Keratinocyte (primary cell): ENCODE measurements around the gene LRRC8C. TPM values are rescaled to one million over a fixed set of nuclear protein-coding genes. Genes with fewer than 3 reads are reported as not detected.

ENCODE experiments used
- DNase-seq: peaks from one replicate; pipeline ENCODE4 v3.0.0-alpha.2; 2011; ENCODE audit warnings: low read depth, missing footprints, low spot score
- FAIRE-seq: peaks from 2 replicates; lab custom pipeline; 2011; peaks lifted over from hg19 to GRCh38; lab: Jason Lieb, UNC
- H2AFZ ChIP-seq: 2 replicates; pipeline ENCODE4 v1.6.0; 2012; ENCODE audit warnings: low read length, control low read depth, inconsistent platforms; ENCODE audit not compliant: control insufficient read depth
- H3K27ac ChIP-seq: 2 replicates; pipeline ENCODE4 v1.5.1; 2011; ENCODE audit warnings: low read length; ENCODE audit not compliant: control insufficient read depth, insufficient read depth
- H3K27me3 ChIP-seq: 3 replicates; pipeline ENCODE4 v1.6.0; 2011; ENCODE audit warnings: low read length; ENCODE audit not compliant: control insufficient read depth, insufficient read depth; ENCODE audit errors: extremely low read depth
- H3K36me3 ChIP-seq, 2 experiments: 2 replicates in 1 of 2; 3 replicates in 1 of 2; pipeline ENCODE4 v1.5.1; 2011; ENCODE audit warnings: low read length in 2 of 2, mild to moderate bottlenecking in 1 of 2; ENCODE audit not compliant: control insufficient read depth in 2 of 2, insufficient read depth in 2 of 2; ENCODE audit errors: extremely low read depth in 1 of 2
- H3K4me1 ChIP-seq: 3 replicates; pipeline ENCODE4 v1.5.1; 2011; ENCODE audit warnings: low read length; ENCODE audit not compliant: control insufficient read depth, insufficient read depth; ENCODE audit errors: extremely low read depth
- H3K4me2 ChIP-seq: 3 replicates; pipeline ENCODE4 v1.6.0; 2011; ENCODE audit warnings: low read depth, low read length; ENCODE audit not compliant: control insufficient read depth, insufficient read depth; ENCODE audit errors: extremely low read depth
- H3K4me3 ChIP-seq, 3 experiments: fragments of 200-600 bp in 1 of 3; sonication (generic) in 1 of 3; 2 replicates in 2 of 3; 3 replicates in 1 of 3; pipeline ENCODE4 v1.5.1; 2011 to 2016; ENCODE audit warnings: low read length in 3 of 3, mild to moderate bottlenecking in 3 of 3, control low read depth in 2 of 3, inconsistent platforms in 1 of 3, low read depth in 1 of 3, mixed read lengths in 1 of 3, mixed run types in 1 of 3, moderate library complexity in 1 of 3; ENCODE audit not compliant: control insufficient read depth in 2 of 3, insufficient read depth in 2 of 3; ENCODE audit errors: extremely low read depth in 1 of 3
- H3K79me2 ChIP-seq: 2 replicates; pipeline ENCODE4 v1.6.0; 2012; ENCODE audit warnings: low read length; ENCODE audit not compliant: control insufficient read depth, insufficient read depth
- H3K9ac ChIP-seq: 3 replicates; pipeline ENCODE4 v1.6.0; 2011; ENCODE audit warnings: low read length; ENCODE audit not compliant: control insufficient read depth, insufficient read depth; ENCODE audit errors: extremely low read depth
- H3K9me1 ChIP-seq: 3 replicates; pipeline ENCODE4 v1.6.0; 2011; ENCODE audit warnings: low read length; ENCODE audit not compliant: control insufficient read depth, insufficient read depth; ENCODE audit errors: extremely low read depth
- H3K9me3 ChIP-seq: 2 replicates; pipeline ENCODE4 v1.5.1; 2012; ENCODE audit warnings: low read depth, low read length; ENCODE audit not compliant: control insufficient read depth
- H4K20me1 ChIP-seq: 3 replicates; pipeline ENCODE4 v1.6.0; 2011; ENCODE audit warnings: low read length; ENCODE audit not compliant: control insufficient read depth, insufficient read depth; ENCODE audit errors: extremely low read depth
- CTCF ChIP-seq, 3 experiments: IDR thresholded peaks in 1 of 3; conservative IDR thresholded peaks in 1 of 3; optimal IDR thresholded peaks in 1 of 3; 2 replicates in 2 of 3; 3 replicates in 1 of 3; pipeline versions ENCODE3 to v1.5.1; 2011; ENCODE audit warnings: low read length in 3 of 3, mild to moderate bottlenecking in 3 of 3, moderate library complexity in 2 of 3, control low read depth in 1 of 3, inconsistent platforms in 1 of 3; ENCODE audit not compliant: insufficient read depth in 2 of 3; ENCODE audit errors: extremely low read depth in 1 of 3
- EZH2 ChIP-seq: IDR thresholded peaks from one replicate; pipeline ENCODE4 v1.6.1; 2012; ENCODE audit warnings: inconsistent platforms, mild to moderate bottlenecking, low read length, moderate library complexity
- dilution Hi-C: fragments of 300-500 bp; cut with MboI; formaldehyde crosslinking; loops from one replicate; pipeline ENCODE4 v1.7.0; 2020; ENCODE audit warnings: low sequenced_read_pairs; ENCODE audit not compliant: extremely low pct_ligation_motif_present
- polyA plus RNA-seq, 5 experiments: library from polyadenylated mRNA; depleted of rRNA in 3 of 5; stranded (reverse) in 3 of 5; stranded (forward) in 1 of 5; unstranded in 1 of 5; fragments of >200 nt; gene quantifications; 1 replicate in 1 of 5; 2 replicates in 3 of 5; 3 replicates in 1 of 5; pipeline versions ENCODE4 v1.2.1 to v1.2.3, GENCODE V29; 2011 to 2012; ENCODE audit warnings: missing spikeins in 2 of 5, low read depth in 1 of 5, low replicate concordance in 1 of 5

Gene LRRC8C
- polyA plus RNA-seq, 1 donor (not counting 4 experiments of a cell fraction or from before 2014, with no cell fraction given), result 18.4 TPM

- Histone ChIP-seq H3K36me3 (no peaks in the 10 kb centered on the region), H3K9me1 (peaks cover 4% of the 10 kb centered on the region), H3K4me1 (no peaks in the 10 kb centered on the region), H3K27ac (no peak overlapping the region), H3K4me3 (no peak overlapping the region), H4K20me1 (peaks cover 2% of the 10 kb centered on the region), H3K4me2 (no peak overlapping the region), H3K79me2 (peaks cover 81% of the 10 kb centered on the region), H3K9me3 (no peaks in the 10 kb centered on the region), H3K9ac (no peak overlapping the region), H3K27me3 (no peaks in the 10 kb centered on the region), H2AFZ (no peak overlapping the region)
- DNase-seq (no peak), FAIRE-seq (no peak)
- dilution Hi-C loops, result no loop called here
- TF ChIP-seq EZH2 (no peak), CTCF (optimal IDR thresholded peaks at IDR 0.05 in 1 of 3, IDR thresholded peaks at IDR 0.05 in 1 of 3, conservative IDR thresholded peaks at IDR 0.05 in 1 of 3; ENCODE audit: extremely low read depth in 1 of 3, insufficient read depth in 2 of 3, low read length in 3 of 3) (no peak)
Observed at GRCh38 chr1:89652373-89652772, 19.5 kb downstream of the LRRC8C start.

DNA sequence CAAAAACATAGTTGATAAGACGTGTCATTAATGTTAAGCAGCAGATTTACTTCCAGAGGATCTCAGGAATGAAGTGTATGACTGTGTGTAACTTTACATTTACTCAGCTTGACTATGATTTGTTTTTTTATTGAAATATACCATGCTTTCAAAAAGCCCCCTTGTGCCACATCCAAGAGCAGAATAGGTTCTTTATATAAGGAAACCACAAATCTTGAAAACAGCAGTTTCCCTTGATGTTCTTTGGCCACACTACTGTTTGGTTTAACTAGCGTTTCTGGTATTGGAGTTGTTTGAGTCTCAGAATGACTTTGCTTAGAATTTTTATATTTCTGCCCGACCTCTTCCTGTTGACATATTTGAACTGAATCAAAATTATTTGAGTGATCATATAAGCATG lies 25.0 kb downstream of the LRRC8C start:
- no peak overlapping the region for H3K27ac ChIP-seq
- H3K9me3 ChIP-seq, result no peaks in the 10 kb centered on the region
- no peaks in the 10 kb centered on the region for H3K9me1 ChIP-seq
- H2AFZ ChIP-seq, result no peak overlapping the region
- no peak for DNase-seq
- H4K20me1 ChIP-seq, result no peaks in the 10 kb centered on the region
- FAIRE-seq, result no peak
- no peaks in the 10 kb centered on the region for H3K4me1 ChIP-seq
- TF ChIP-seq EZH2 (no peak), CTCF (optimal IDR thresholded peaks at IDR 0.05 in 1 of 3, IDR thresholded peaks at IDR 0.05 in 1 of 3, conservative IDR thresholded peaks at IDR 0.05 in 1 of 3; ENCODE audit: extremely low read depth in 1 of 3, insufficient read depth in 2 of 3, low read length in 3 of 3) (no peak)
- no peak overlapping the region for H3K4me2 ChIP-seq
- dilution Hi-C loops, result no loop called here
- peaks cover 85% of the 10 kb centered on the region for H3K79me2 ChIP-seq
- H3K36me3 ChIP-seq, result no peaks in the 10 kb centered on the region
- H3K9ac ChIP-seq, result no peak overlapping the region
- no peaks in the 10 kb centered on the region for H3K27me3 ChIP-seq
- no peak overlapping the region for H3K4me3 ChIP-seq
